Loucy (cell line): ENCODE data around the gene SLC4A9.

Experiments used
- H2AFZ ChIP-seq: fragments of 200-600 bp; sonication (generic); 2 replicates; pipeline ENCODE4 v1.6.0; 2016; ENCODE audit warnings: antibody characterized with exemption, mild to moderate bottlenecking, low read length, moderate library complexity
- H3F3A ChIP-seq: fragments of 200-600 bp; 2 replicates; pipeline ENCODE4 v1.6.0; 2016; ENCODE audit warnings: antibody characterized with exemption, low read depth, mild to moderate bottlenecking
- H3K27me3 ChIP-seq: fragments of 200-600 bp; sonication (generic); 2 replicates; pipeline ENCODE4 v1.6.1; 2014; ENCODE audit warnings: low read length, mild to moderate bottlenecking; ENCODE audit not compliant: insufficient read depth, poor library complexity, severe bottlenecking
- H3K36me3 ChIP-seq: fragments of 200-600 bp; sonication (generic); 2 replicates; pipeline ENCODE4 v1.6.1; 2016; ENCODE audit warnings: low read length; ENCODE audit not compliant: insufficient read depth
- H3K4me1 ChIP-seq: fragments of 200-600 bp; sonication (generic); 2 replicates; pipeline ENCODE4 v1.5.1; 2014; ENCODE audit warnings: low read length, mild to moderate bottlenecking; ENCODE audit not compliant: insufficient read depth, poor library complexity, severe bottlenecking
- H3K4me2 ChIP-seq: fragments of 200-600 bp; sonication (generic); 2 replicates; pipeline ENCODE4 v1.6.0; 2014; ENCODE audit warnings: antibody characterized with exemption, low read length, low read depth, mild to moderate bottlenecking; ENCODE audit not compliant: poor library complexity, severe bottlenecking
- H3K4me3 ChIP-seq: fragments of 200-600 bp; sonication (generic); 2 replicates; pipeline ENCODE4 v1.5.1; 2014; ENCODE audit warnings: low read length, mild to moderate bottlenecking, mixed read lengths; ENCODE audit not compliant: poor library complexity, severe bottlenecking
- H3K79me2 ChIP-seq: fragments of 200-600 bp; sonication (generic); 2 replicates; pipeline ENCODE4 v1.6.1; 2014; ENCODE audit warnings: low read length; ENCODE audit not compliant: insufficient read depth
- H3K9ac ChIP-seq: fragments of 200-600 bp; sonication (generic); 2 replicates; pipeline ENCODE4 v1.6.0; 2014; ENCODE audit warnings: mild to moderate bottlenecking, low read depth, low read length, moderate library complexity; ENCODE audit not compliant: poor library complexity, severe bottlenecking
- H3K9me2 ChIP-seq: fragments of 200-600 bp; sonication (generic); replicated peaks from 2 replicates; pipeline ENCODE4 v1.6.1; 2016; ENCODE audit warnings: low read depth, low read length, mixed read lengths
- H3K9me3 ChIP-seq: fragments of 200-600 bp; sonication (generic); 2 replicates; pipeline ENCODE4 v1.6.1; 2014; ENCODE audit warnings: mild to moderate bottlenecking, antibody characterized with exemption, low read length, low read depth; ENCODE audit not compliant: insufficient read depth
- H4K20me1 ChIP-seq: fragments of 200-600 bp; sonication (generic); 2 replicates; pipeline ENCODE4 v1.6.0; 2014; ENCODE audit warnings: antibody characterized with exemption, low read length, mild to moderate bottlenecking; ENCODE audit not compliant: insufficient read depth, poor library complexity, severe bottlenecking
- EZH2phosphoT487 ChIP-seq: fragments of 200-600 bp; IDR thresholded peaks from 2 replicates; pipeline ENCODE4 v1.6.1; 2018; ENCODE audit warnings: antibody characterized with exemption, mild to moderate bottlenecking, moderate library complexity, borderline replicate concordance
- TF ChIP-seq, protein P1 (sequence below): fragments of 200-600 bp; sonication (generic); conservative IDR thresholded peaks from 2 replicates; pipeline ENCODE4 v1.5.1; 2014; ENCODE audit warnings: mild to moderate bottlenecking, antibody characterized with exemption, low read length

SLC4A9 gene

DNA sequence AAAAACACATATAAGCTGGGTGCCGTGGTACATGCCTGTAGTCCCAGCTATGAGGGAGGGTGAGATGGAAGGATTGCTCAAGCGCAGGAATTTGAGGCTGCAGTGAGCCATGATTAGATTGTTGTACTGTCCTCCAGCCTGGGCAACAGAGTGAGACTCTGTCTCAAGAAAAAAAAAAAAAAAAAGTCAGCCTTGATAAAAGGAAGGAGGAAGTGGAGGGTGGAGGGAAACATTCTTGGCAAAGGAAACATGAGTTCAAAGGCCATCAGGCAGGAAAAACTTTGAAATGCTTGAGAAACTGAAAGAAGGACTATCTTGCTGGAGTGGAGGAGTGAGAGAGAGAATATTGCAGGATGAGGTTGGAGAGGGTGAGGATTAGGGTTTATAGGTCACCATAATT is 23.3 kb downstream of the SLC4A9 start:
- Histone ChIP-seq H3K4me3 (no peak overlapping the region), H3K36me3 (no peaks in the 10 kb centered on the region), H3F3A (no peaks in the 10 kb centered on the region), H3K4me2 (no peak overlapping the region), H2AFZ (no peak overlapping the region), H3K79me2 (no peaks in the 10 kb centered on the region), H3K9ac (no peak overlapping the region), H3K9me2 (no peaks in the 10 kb centered on the region), H3K4me1 (peaks cover 4% of the 10 kb centered on the region), H3K27me3 (no peaks in the 10 kb centered on the region), H3K9me3 (no peaks in the 10 kb centered on the region), H4K20me1 (no peaks in the 10 kb centered on the region)
- TF ChIP-seq, protein P1, sequence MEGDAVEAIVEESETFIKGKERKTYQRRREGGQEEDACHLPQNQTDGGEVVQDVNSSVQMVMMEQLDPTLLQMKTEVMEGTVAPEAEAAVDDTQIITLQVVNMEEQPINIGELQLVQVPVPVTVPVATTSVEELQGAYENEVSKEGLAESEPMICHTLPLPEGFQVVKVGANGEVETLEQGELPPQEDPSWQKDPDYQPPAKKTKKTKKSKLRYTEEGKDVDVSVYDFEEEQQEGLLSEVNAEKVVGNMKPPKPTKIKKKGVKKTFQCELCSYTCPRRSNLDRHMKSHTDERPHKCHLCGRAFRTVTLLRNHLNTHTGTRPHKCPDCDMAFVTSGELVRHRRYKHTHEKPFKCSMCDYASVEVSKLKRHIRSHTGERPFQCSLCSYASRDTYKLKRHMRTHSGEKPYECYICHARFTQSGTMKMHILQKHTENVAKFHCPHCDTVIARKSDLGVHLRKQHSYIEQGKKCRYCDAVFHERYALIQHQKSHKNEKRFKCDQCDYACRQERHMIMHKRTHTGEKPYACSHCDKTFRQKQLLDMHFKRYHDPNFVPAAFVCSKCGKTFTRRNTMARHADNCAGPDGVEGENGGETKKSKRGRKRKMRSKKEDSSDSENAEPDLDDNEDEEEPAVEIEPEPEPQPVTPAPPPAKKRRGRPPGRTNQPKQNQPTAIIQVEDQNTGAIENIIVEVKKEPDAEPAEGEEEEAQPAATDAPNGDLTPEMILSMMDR, result no peak

DNA sequence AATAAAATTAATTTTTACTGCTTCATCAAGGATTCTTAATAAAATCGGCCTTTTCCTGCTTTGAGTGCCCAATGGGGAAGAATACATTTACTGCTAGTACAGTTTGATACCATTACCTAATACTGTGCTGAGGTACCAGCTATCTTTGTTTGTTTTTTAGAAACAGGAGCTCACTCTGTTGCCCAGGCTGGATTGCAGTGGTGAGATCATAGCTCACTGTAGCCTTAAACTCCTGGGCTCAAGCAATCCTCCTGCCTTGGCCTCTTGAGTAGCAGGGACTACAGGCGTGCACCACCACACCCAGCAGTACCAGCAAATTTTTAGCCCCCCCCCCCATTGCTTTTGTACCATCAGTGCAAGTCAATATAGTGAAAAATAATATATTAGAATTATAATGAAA is 28.1 kb downstream of the SLC4A9 start:
- H3K4me1 ChIP-seq, result peaks cover 4% of the 10 kb centered on the region
- H3K9ac ChIP-seq, result no peak overlapping the region
- no peaks in the 10 kb centered on the region for H3K27me3 ChIP-seq
- no peaks in the 10 kb centered on the region for H3K9me2 ChIP-seq
- H3K36me3 ChIP-seq, result no peaks in the 10 kb centered on the region
- H3K79me2 ChIP-seq, result no peaks in the 10 kb centered on the region
- TF ChIP-seq EZH2phosphoT487, result no peak
- TF ChIP-seq, protein P1, result no peak
- no peak overlapping the region for H2AFZ ChIP-seq
- no peaks in the 10 kb centered on the region for H4K20me1 ChIP-seq
- H3K4me2 ChIP-seq, result no peak overlapping the region
- no peaks in the 10 kb centered on the region for H3F3A ChIP-seq
- no peaks in the 10 kb centered on the region for H3K9me3 ChIP-seq
- H3K4me3 ChIP-seq, result no peak overlapping the region

DNA sequence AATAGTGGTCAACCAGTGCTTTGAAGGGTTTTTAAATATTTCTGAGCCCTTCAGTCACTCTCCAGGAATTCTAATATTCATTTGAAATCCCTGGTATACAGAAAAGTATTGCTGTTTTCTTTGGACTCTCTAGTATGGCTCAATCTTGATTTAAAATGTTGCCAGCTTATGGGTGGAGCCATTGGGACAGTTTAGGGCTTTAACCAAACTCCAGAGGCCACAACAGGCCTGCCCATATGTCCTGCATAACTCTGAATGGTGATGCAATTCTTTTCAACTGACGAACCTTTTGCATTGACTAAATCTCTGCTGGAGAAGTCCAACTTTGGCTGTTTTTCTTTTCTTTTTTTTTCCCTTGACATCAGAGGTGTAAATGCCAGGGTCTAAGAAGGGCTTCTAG is 31.3 kb downstream of the SLC4A9 start:
- no peaks in the 10 kb centered on the region for H3K79me2 ChIP-seq
- no peak overlapping the region for H3K4me2 ChIP-seq
- H3F3A ChIP-seq, result no peaks in the 10 kb centered on the region
- H2AFZ ChIP-seq, result no peak overlapping the region
- no peak overlapping the region for H3K9ac ChIP-seq
- TF ChIP-seq, protein P1, result no peak
- no peak for TF ChIP-seq EZH2phosphoT487
- H3K36me3 ChIP-seq, result no peaks in the 10 kb centered on the region
- no peaks in the 10 kb centered on the region for H3K9me2 ChIP-seq
- no peaks in the 10 kb centered on the region for H3K4me1 ChIP-seq
- no peaks in the 10 kb centered on the region for H3K27me3 ChIP-seq
- no peaks in the 10 kb centered on the region for H3K9me3 ChIP-seq
- H3K4me3 ChIP-seq, result no peak overlapping the region
- no peaks in the 10 kb centered on the region for H4K20me1 ChIP-seq
